ENCODE data around the gene COL5A1.
"Not testable (repeated sequence)": the region's sequence is repeated elsewhere in the genome, so short reads cannot be mapped to it uniquely, and the experiment has no call there.

The COL5A1 gene

GRCh38 chr9:134701581-134702259 lies 60.1 kb downstream of the COL5A1 start:
- no peak for DNase-seq (ENCODE audit: low read depth)
- no peak for TF ChIP-seq CTCF (IDR thresholded peaks at IDR 0.05; ENCODE audit: control insufficient read depth, extremely low read depth, insufficient read depth)
- no peak overlapping the region for H3K4me3 ChIP-seq (ENCODE audit: low read depth, low read length)

- DNase-seq (ENCODE audit: low read depth): no peak
- TF ChIP-seq CTCF (IDR thresholded peaks at IDR 0.05; ENCODE audit: control insufficient read depth, extremely low read depth, insufficient read depth): no peak
- no peak overlapping the region for H3K4me3 ChIP-seq (ENCODE audit: low read depth, low read length)
Measured at GRCh38 chr9:134702291-134702690, 60.7 kb downstream of the COL5A1 start.

GRCh38 chr9:134703730-134704114 lies 62.1 kb downstream of the COL5A1 start:
- not testable (repeated sequence) for DNase-seq (ENCODE audit: low read depth); H3K4me3 ChIP-seq (ENCODE audit: low read depth, low read length)

GRCh38 chr9:134704498-134704897 lies 62.9 kb downstream of the COL5A1 start:
- DNase-seq (ENCODE audit: low read depth): no peak
- no peak for TF ChIP-seq CTCF (IDR thresholded peaks at IDR 0.05; ENCODE audit: control insufficient read depth, extremely low read depth, insufficient read depth)
- H3K4me3 ChIP-seq (ENCODE audit: low read depth, low read length): no peak overlapping the region

- no peak overlapping the region for H3K4me3 ChIP-seq (ENCODE audit: low read depth, low read length)
- no peak for DNase-seq (ENCODE audit: low read depth)
- TF ChIP-seq CTCF (IDR thresholded peaks at IDR 0.05; ENCODE audit: control insufficient read depth, extremely low read depth, insufficient read depth): no peak
Measured at GRCh38 chr9:134705786-134706185, 64.2 kb downstream of the COL5A1 start.

- no peak overlapping the region for H3K4me3 ChIP-seq (ENCODE audit: low read depth, low read length)
- no peak for DNase-seq (ENCODE audit: low read depth)
- TF ChIP-seq CTCF (IDR thresholded peaks at IDR 0.05; ENCODE audit: control insufficient read depth, extremely low read depth, insufficient read depth): no peak
Measured at GRCh38 chr9:134706522-134706921, 64.9 kb downstream of the COL5A1 start.

GRCh38 chr9:134707031-134707680 lies 65.6 kb downstream of the COL5A1 start:
- DNase-seq (ENCODE audit: low read depth): no peak
- no peak for TF ChIP-seq CTCF (IDR thresholded peaks at IDR 0.05; ENCODE audit: control insufficient read depth, extremely low read depth, insufficient read depth)
- no peak overlapping the region for H3K4me3 ChIP-seq (ENCODE audit: low read depth, low read length)

Data from LNCaP clone FGC (cell line).